ENCODE measurements around the gene MTG1. TPM values are rescaled to one million over a fixed set of nuclear protein-coding genes. Genes with fewer than 3 reads are reported as not detected.

The MTG1 gene
- total and polyA plus RNA-seq, 2 donors (not counting 1 experiment from before 2014, with no cell fraction given) = 90.0 to 117 TPM

DNA sequence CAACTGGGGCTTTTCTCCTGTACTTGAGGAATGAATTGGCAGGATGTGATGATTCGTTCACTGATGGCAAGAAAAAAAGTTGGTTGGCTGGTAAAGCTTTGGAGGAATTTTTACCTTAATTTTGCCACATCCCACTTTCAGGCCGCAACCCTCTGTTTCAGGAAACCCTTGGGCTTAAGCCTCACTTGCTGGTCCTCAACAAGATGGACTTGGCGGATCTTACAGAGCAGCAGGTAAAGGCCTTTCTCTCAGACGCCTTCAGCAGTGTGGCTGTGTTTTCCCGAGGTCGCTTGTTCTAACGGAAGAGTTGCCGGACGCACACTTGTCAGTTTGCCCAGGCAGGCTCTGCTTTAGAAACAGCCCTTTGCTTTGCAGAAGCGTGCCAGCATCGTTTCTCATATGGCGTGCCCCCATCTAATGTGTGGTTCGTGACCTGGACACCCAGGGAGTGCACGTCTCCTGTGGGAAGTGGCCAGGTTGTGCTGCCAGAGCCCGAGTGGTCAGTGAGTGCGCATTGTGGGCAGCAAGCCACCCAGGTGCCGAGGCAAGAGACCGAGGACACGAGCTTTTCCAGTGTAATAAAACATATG lies 2.2 kb downstream of the MTG1 start:
- Histone ChIP-seq H4K20me1 (ENCODE audit: control insufficient read depth, insufficient read depth, low read length, poor library complexity, severe bottlenecking) (peaks cover 23% of the 10 kb centered on the region), H3K9me3 (ENCODE audit: control extremely low read depth in 1 of 3, control insufficient read depth in 2 of 3, insufficient read depth in 1 of 3, low read length in 2 of 3) (no peaks in the 10 kb centered on the region), H3K27ac (ENCODE audit: low read length in 2 of 2) (no peak overlapping the region), H3K4me1 (ENCODE audit: control insufficient read depth in 2 of 2, insufficient read depth in 2 of 2, low read length in 2 of 2) (peaks cover 36 to 46% of the 10 kb centered on the region in 2 donors), H3K4me2 (replicated peaks; ENCODE audit: low read depth, low read length, poor library complexity, severe bottlenecking) (no peak overlapping the region), H3K9ac (ENCODE audit: low read length) (no peak overlapping the region), H2AFZ (ENCODE audit: insufficient read depth, low read depth, low read length, poor library complexity, severe bottlenecking) (no peak overlapping the region), H3K79me2 (ENCODE audit: control insufficient read depth, insufficient read depth, low read length) (peaks cover 33% of the 10 kb centered on the region), H3K4me3 (ENCODE audit: control extremely low read depth in 1 of 5, extremely low read depth in 1 of 5, insufficient read depth in 1 of 5, low read depth in 2 of 5, low read length in 4 of 5) (no peak overlapping the region), H3K36me3 (replicated peaks in 1 of 2; ENCODE audit: control extremely low read depth in 1 of 2, control insufficient read depth in 1 of 2, extremely low read depth in 1 of 2, insufficient read depth in 2 of 2, low read length in 1 of 2) (peaks cover 0 to 37% of the 10 kb centered on the region in 2 experiments), H3K27me3 (replicated peaks in 1 of 4; ENCODE audit: control extremely low read depth in 1 of 4, control insufficient read depth in 3 of 4, insufficient read depth in 4 of 4, low read length in 3 of 4) (no peaks in the 10 kb centered on the region)
- ChIA-PET POLR2A (no interaction called here), CTCF (interaction anchor here (1.5 to 3.9 kb wide), 2 partner anchors 66 to 67 kb away, joined by 4 to 13 read pairs; no protein-coding TSS in a partner anchor)
- no peak overlapping the region for H3K27ac Mint-ChIP-seq
- peak overlapping the region; percentile 92 for H3K4me3 Mint-ChIP-seq
- intact Hi-C loops (cut with micrococcal nuclease) = no loop called here
- H3K27me3 Mint-ChIP-seq = no peaks in the 10 kb centered on the region
- TF ChIP-seq CTCF (IDR thresholded peaks at IDR 0.05) (no peak), EZH2 (IDR thresholded peaks at IDR 0.05; ENCODE audit: borderline replicate concordance, insufficient read depth, low read depth, low read length, poor library complexity, severe bottlenecking) (no peak)
- H3K4me1 Mint-ChIP-seq = peaks cover 52% of the 10 kb centered on the region
- DNase-seq (no peak), ATAC-seq (ENCODE audit: low read depth) (no peak)
- 99% methylated on average over 13 of the region's 19 CpGs for WGBS (ENCODE audit: insufficient coverage)
- H3K9me3 Mint-ChIP-seq (ENCODE audit: insufficient read depth) = no peaks in the 10 kb centered on the region

DNA sequence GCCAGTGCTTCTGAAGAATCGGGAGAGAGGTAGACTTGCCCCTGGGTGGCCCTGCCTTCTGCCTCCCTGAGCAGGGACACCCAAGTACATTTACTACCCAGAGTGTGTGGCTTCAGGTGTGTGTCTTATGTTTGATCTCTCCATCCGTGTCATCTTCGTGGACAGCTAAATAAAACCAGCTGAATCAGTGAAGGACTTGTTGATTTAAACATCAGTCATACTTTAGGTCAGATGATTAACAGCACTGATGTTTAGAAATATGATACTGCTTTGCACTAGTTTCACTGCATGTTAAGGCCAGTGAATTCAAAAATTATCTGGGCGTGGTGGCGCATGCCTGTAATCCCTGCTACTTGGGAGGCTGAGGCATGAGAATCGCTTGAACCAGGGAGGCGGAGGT lies 4.0 kb downstream of the MTG1 start:
- POLR2A ChIA-PET = interaction anchor here (0.7 kb wide), 1 partner anchor 22 kb away, joined by 6 read pairs; no protein-coding TSS in a partner anchor
- H3K27ac Mint-ChIP-seq = peak overlapping the region; percentile 10
- peaks cover 38% of the 10 kb centered on the region for H3K79me2 ChIP-seq (ENCODE audit: control insufficient read depth, insufficient read depth, low read length)

More for the DNA sequence above, 4.0 kb downstream of the MTG1 start:
- Histone ChIP-seq H3K27me3 (replicated peaks in 1 of 4; ENCODE audit: control extremely low read depth in 1 of 4, control insufficient read depth in 3 of 4, insufficient read depth in 4 of 4, low read length in 3 of 4) (no peaks in the 10 kb centered on the region), H3K9ac (ENCODE audit: low read length) (no peak overlapping the region), H4K20me1 (ENCODE audit: control insufficient read depth, insufficient read depth, low read length, poor library complexity, severe bottlenecking) (peaks cover 39% of the 10 kb centered on the region), H3K4me3 (ENCODE audit: control extremely low read depth in 1 of 5, extremely low read depth in 1 of 5, insufficient read depth in 1 of 5, low read depth in 2 of 5, low read length in 4 of 5) (no peak overlapping the region), H3K4me1 (ENCODE audit: control insufficient read depth in 2 of 2, insufficient read depth in 2 of 2, low read length in 2 of 2) (peaks cover 22 to 33% of the 10 kb centered on the region in 2 donors), H3K4me2 (replicated peaks; ENCODE audit: low read depth, low read length, poor library complexity, severe bottlenecking) (no peak overlapping the region), H3K9me3 (ENCODE audit: control extremely low read depth in 1 of 3, control insufficient read depth in 2 of 3, insufficient read depth in 1 of 3, low read length in 2 of 3) (no peaks in the 10 kb centered on the region), H2AFZ (ENCODE audit: insufficient read depth, low read depth, low read length, poor library complexity, severe bottlenecking) (no peak overlapping the region), H3K27ac (ENCODE audit: low read length in 2 of 2) (no peak overlapping the region), H3K36me3 (replicated peaks in 1 of 2; ENCODE audit: control extremely low read depth in 1 of 2, control insufficient read depth in 1 of 2, extremely low read depth in 1 of 2, insufficient read depth in 2 of 2, low read length in 1 of 2) (peaks cover 0 to 49% of the 10 kb centered on the region in 2 experiments)
- H3K9me3 Mint-ChIP-seq (ENCODE audit: insufficient read depth) = no peaks in the 10 kb centered on the region
- DNase-seq = no peak
- ATAC-seq (ENCODE audit: low read depth) = no peak
- CTCF ChIA-PET = interaction anchor here (1.2 to 1.3 kb wide), 2 partner anchors 39 to 40 kb away, joined by 3 read pairs; no protein-coding TSS in a partner anchor
- H3K4me1 Mint-ChIP-seq = peaks cover 47% of the 10 kb centered on the region
- TF ChIP-seq EZH2 (IDR thresholded peaks at IDR 0.05; ENCODE audit: borderline replicate concordance, insufficient read depth, low read depth, low read length, poor library complexity, severe bottlenecking) (no peak), CTCF (IDR thresholded peaks at IDR 0.05) (no peak)
- no peak overlapping the region for H3K4me3 Mint-ChIP-seq
- WGBS (ENCODE audit: insufficient coverage) = 97% methylated on average over 4 of the region's 7 CpGs
- no peaks in the 10 kb centered on the region for H3K27me3 Mint-ChIP-seq
- intact Hi-C loops (cut with micrococcal nuclease) = no loop called here

Measured in B cell (primary cell).